Measurements from ENCODE around the gene RBM45. TPM values are rescaled to one million over a fixed set of nuclear protein-coding genes. Genes with fewer than 3 reads are reported as not detected.

The RBM45 gene
- total and polyA plus RNA-seq, 2 experiments from 2014 or later, result 4.3 to 12.7 TPM

GRCh38 chr2:178114462-178114861, 2.2 kb downstream of the RBM45 start:
- no peak overlapping the region for H3K4me2 ChIP-seq
- peaks cover 4% of the 10 kb centered on the region for H3K36me3 ChIP-seq (replicated peaks; ENCODE audit: insufficient read depth, low read depth)
- H3K79me2 ChIP-seq, result peaks cover 15% of the 10 kb centered on the region
- H3K4me1 ChIP-seq (ENCODE audit: insufficient read depth), result peaks cover 5% of the 10 kb centered on the region
- no peaks in the 10 kb centered on the region for H3K9me3 ChIP-seq (ENCODE audit: low read depth)
- no peak overlapping the region for H3K4me3 ChIP-seq
- H4K20me1 ChIP-seq (ENCODE audit: insufficient read depth, poor library complexity, severe bottlenecking), result no peaks in the 10 kb centered on the region
- H3K9me2 ChIP-seq (replicated peaks; ENCODE audit: insufficient read depth), result no peaks in the 10 kb centered on the region
- WGBS (ENCODE audit: low lambda C conversion rate, missing lambda C conversion rate), result 92% methylated on average over 2 of the region's 2 CpGs
- no peak for TF ChIP-seq EZH2 (IDR thresholded peaks at IDR 0.05; ENCODE audit: borderline replicate concordance)
- no peak for TF ChIP-seq EZH2phosphoT487 (IDR thresholded peaks at IDR 0.05; ENCODE audit: low read depth, severe bottlenecking, unreplicated experiment)
- no peak for TF ChIP-seq CTCF (IDR thresholded peaks at IDR 0.05; ENCODE audit: poor library complexity)
- H3K27me3 ChIP-seq, result no peaks in the 10 kb centered on the region
- DNase-seq (ENCODE audit: low spot score), result no peak
- no peak overlapping the region for H2AFZ ChIP-seq
- H3K27ac ChIP-seq, result no peak overlapping the region

- Histone ChIP-seq H3K79me2 (peaks cover 15% of the 10 kb centered on the region), H3K9me2 (replicated peaks; ENCODE audit: insufficient read depth) (no peaks in the 10 kb centered on the region), H2AFZ (no peak overlapping the region), H3K4me1 (ENCODE audit: insufficient read depth) (peaks cover 5% of the 10 kb centered on the region), H3K9me3 (ENCODE audit: low read depth) (no peaks in the 10 kb centered on the region), H3K27ac (no peak overlapping the region), H3K4me3 (no peak overlapping the region), H4K20me1 (ENCODE audit: insufficient read depth, poor library complexity, severe bottlenecking) (no peaks in the 10 kb centered on the region), H3K27me3 (no peaks in the 10 kb centered on the region), H3K36me3 (replicated peaks; ENCODE audit: insufficient read depth, low read depth) (peaks cover 4% of the 10 kb centered on the region), H3K4me2 (no peak overlapping the region)
- DNase-seq (ENCODE audit: low spot score), result no peak
- no peak for TF ChIP-seq CTCF (IDR thresholded peaks at IDR 0.05; ENCODE audit: poor library complexity)
- TF ChIP-seq EZH2phosphoT487 (IDR thresholded peaks at IDR 0.05; ENCODE audit: low read depth, severe bottlenecking, unreplicated experiment), result no peak
- TF ChIP-seq EZH2 (IDR thresholded peaks at IDR 0.05; ENCODE audit: borderline replicate concordance), result no peak
Measured at GRCh38 chr2:178115271-178115670, 3.0 kb downstream of the RBM45 start.

- peaks cover 4% of the 10 kb centered on the region for H3K36me3 ChIP-seq (replicated peaks; ENCODE audit: insufficient read depth, low read depth)
- 93% methylated on average over 1 of the region's 1 CpG for WGBS (ENCODE audit: low lambda C conversion rate, missing lambda C conversion rate)
Measured at GRCh38 chr2:178117725-178118124, 5.5 kb downstream of the RBM45 start.

More at GRCh38 chr2:178117725-178118124, 5.5 kb downstream of the RBM45 start:
- no peak overlapping the region for H3K27ac ChIP-seq
- H3K9me2 ChIP-seq (replicated peaks; ENCODE audit: insufficient read depth), result no peaks in the 10 kb centered on the region
- peaks cover 5% of the 10 kb centered on the region for H3K4me1 ChIP-seq (ENCODE audit: insufficient read depth)
- no peaks in the 10 kb centered on the region for H3K9me3 ChIP-seq (ENCODE audit: low read depth)
- no peak overlapping the region for H3K4me2 ChIP-seq
- TF ChIP-seq EZH2 (IDR thresholded peaks at IDR 0.05; ENCODE audit: borderline replicate concordance) (no peak), EZH2phosphoT487 (IDR thresholded peaks at IDR 0.05; ENCODE audit: low read depth, severe bottlenecking, unreplicated experiment) (no peak), CTCF (IDR thresholded peaks at IDR 0.05; ENCODE audit: poor library complexity) (no peak)
- H3K4me3 ChIP-seq, result no peak overlapping the region
- DNase-seq (ENCODE audit: low spot score), result no peak
- no peak overlapping the region for H2AFZ ChIP-seq
- no peaks in the 10 kb centered on the region for H3K27me3 ChIP-seq
- no peaks in the 10 kb centered on the region for H4K20me1 ChIP-seq (ENCODE audit: insufficient read depth, poor library complexity, severe bottlenecking)
- H3K79me2 ChIP-seq, result peaks cover 15% of the 10 kb centered on the region

Data from hepatocyte (in vitro differentiated cells).